NOMO-1 treated with DMSO at 0.1 percent for 48 hours (cell line): Measurements from ENCODE around the gene GTPBP8.

Source experiments
- DNase-seq: peaks from one replicate; lab custom pipeline; 2025; ENCODE audit not compliant: unreplicated experiment; lab: John Stamatoyannopoulos, UW

GTPBP8 gene

DNA sequence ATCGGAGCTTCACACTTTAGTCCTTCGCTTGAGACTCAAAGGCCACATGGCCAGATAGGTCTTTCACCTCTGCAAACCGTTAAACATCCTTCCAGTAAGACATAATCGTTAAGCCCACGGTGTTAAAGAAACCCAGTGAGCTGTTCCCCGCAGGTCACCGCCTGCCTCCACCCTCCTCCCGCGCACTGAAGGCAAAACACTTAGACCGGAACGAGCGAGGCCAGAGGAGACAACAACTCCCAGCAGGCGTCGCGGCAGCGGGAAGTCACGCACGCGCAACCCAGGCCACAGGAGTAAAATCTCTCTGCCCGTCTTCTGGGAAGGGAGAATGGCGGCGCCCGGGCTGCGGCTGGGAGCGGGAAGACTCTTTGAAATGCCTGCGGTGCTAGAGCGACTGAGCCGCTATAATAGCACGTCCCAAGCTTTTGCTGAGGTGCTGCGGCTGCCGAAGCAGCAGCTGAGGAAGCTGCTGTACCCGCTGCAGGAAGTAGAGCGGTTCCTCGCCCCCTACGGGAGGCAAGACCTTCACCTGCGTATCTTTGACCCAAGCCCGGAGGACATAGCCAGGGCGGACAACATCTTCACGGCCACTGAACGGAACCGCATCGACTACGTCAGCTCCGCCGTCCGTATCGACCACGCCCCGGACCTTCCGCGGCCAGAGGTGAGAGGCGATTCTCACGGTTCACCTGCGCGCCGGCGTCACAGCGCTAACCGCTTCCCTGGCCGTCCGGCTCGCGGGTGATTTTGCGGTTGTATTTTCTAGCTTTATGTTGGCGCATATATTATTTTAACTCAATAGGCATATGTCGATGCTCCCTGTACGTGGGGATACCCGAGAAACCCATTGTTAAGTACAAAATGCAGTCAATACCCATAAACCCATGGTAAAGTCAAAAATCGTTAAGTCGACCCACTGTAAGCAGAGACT, at the start of gene GTPBP8:
TSS of gene GTPBP8 (plus strand) at position 313 of the 931 bp plus-strand sequence. CDS start at position 329, 16 bp downstream.
- DNase-seq: peak; percentile 92

GRCh38 chr3:112948346-112948838, 42.4 kb upstream of the GTPBP8 start:
- no peak for DNase-seq

DNA sequence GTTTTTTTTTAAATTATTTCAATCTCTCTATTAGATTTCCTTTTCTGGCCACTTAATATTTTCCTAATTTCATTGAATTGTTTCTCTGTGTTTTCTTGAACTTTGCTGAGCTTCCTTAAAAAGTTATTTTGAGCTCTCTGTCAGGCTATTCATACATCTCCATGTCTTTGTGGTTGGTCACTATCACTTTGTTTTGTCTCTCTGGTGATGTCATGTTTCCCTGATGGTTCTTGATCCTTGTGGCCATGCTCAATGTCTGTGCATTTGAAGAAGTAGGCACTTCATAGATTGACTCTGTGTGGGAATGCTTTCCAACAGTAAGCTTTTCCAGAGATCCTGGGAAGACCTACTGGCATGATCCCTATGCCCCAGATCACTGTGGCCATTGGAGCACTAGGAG, 34.4 kb upstream of the GTPBP8 start:
- DNase-seq: no peak

DNA sequence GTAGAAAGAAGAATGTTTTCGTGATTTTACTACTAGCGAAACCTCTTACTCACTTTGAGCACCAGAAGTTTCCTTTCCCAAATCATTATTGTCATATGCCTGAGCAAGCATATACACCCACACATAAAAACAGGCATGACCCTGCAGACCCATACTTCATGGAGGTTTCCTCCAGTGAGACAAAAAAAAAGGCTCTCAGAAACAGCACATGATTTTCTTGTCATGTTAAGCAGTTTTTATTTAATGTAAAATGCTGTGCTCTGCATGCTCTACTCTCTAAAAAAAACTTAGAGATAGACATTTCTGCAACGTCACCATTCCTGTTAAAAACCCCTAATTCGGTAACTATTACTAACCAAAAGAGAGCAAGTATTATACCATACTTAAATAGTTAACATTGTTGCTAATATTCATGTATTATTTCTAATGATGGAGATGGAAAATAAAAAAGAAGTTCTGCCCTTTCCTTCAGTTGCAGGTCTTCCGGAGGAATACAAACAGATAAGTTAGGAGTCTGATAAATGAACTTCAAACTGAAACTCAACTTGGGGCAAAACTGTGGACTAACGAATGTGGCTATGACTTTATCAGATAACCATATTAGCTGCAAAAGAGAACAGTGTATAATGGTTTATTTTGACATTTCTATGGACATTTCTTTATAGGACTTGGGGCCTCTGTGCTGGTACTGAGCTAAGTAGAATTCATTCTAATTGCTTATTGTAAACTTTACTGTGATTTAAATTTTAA, 31.8 kb upstream of the GTPBP8 start:
- no peak for DNase-seq

- no peak for DNase-seq
These were observed 27.1 kb upstream of the GTPBP8 start for GRCh38 chr3:112963683-112964082.

GRCh38 chr3:112965656-112966055, 25.1 kb upstream of the GTPBP8 start:
- DNase-seq: peak; percentile 49

DNA sequence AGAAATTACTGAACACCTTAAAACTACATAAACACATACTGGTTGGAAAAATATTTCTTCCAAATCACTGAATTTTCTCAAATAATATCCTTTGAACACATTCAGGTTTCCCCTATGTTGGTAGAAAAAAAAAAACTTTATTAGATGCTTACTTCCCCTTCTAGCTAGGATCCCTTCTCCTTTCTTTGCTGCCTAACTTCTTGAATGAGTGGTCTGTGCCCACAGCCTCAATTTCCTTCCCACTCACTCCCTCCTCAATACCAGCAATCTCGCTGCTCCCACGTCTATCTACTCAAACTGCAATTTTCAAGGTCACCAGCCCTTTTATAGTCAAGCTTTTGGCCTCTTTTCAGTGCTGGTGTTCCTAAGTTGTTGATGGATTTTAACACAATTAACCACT, 24.2 kb upstream of the GTPBP8 start:
- peak; percentile 84 for DNase-seq

- no peak for DNase-seq
These were observed 23.4 kb upstream of the GTPBP8 start for GRCh38 chr3:112967425-112967824.

GRCh38 chr3:112967828-112968227, 23.0 kb upstream of the GTPBP8 start:
- DNase-seq: peak; percentile 87

DNA sequence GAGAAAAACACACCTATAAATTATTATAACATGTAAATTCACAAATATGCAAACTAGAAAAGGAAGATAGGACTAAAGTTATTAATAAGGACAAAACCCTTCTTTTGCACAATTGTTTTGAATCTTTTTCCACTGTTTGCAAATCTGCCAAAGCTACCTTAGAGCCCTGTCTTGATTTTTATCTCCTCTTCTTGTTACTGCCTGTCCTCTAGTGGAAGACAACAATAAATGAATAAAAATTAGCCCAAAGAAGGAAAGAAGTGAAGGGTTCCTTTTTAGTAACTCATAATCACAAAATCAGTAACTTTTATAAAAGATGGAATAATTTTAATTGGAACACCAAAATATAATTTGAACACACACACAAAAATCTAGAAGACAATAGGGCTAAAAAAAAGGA, 18.6 kb upstream of the GTPBP8 start:
- DNase-seq: no peak

DNA sequence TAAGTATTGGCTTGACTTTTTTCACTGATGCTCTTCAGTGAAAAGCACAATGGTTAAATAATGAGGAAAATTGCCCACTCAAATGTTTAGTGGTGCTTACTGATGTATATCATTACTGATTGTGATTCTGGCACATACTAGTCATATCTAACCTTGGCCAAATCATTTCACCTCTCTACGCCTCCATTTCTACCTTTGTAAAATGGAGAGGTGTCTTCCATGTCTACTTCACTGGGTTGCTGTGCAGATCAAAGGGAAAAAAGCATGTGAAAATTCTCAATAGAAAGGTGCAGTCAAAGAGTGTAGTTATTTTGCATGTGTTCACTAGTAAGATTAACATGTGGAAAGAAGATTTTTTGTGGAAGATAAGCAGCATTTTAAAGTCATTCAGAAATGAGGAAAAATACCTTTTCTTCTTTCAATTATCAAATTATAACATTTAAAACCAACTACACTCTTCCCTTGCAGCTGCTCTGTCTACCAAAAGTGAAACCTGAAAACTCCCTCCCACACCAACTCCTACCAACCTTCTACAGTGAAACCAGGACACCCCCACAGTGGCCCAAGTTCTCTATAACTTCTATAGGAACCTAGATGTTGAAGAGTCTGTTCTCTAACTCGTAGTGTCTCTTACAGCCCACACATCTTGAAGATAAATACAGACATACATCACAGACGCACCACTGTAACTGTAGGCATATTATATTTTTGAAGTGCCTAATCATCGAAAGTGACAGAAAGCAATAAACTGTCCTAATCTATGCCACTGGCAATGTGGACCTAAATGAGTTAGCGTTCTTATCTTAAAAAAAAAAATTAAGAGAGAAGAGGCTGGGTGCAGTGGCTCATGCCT, 17.2 kb upstream of the GTPBP8 start:
- peak; percentile 16 for DNase-seq

- no peak for DNase-seq
These were observed 16.6 kb upstream of the GTPBP8 start for GRCh38 chr3:112974178-112974517.

DNA sequence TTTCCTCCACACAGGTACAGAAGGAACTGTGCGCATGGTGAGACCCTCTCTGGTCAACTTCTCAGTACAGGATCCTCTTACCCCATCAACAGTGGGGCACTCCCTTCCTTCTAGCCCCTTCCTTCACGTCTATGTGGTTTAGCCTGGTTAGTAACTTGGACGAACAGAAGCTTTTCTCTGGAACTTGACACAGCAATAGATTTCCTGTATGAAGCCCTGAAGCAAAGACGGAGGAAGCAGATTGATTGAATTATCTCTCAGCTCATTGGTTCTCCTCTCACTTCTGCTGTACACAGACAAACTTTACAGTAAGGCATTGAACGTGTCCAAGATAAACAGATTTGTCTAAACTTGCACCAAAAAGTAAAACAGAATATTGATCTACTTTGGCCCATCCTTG, 15.9 kb upstream of the GTPBP8 start, which contains the start of gene CD200R1:
TSS of gene CD200R1 (minus strand) at position 210 of the 400 bp plus-strand sequence. CDS start 246 bp downstream, outside the sequence.
- DNase-seq: no peak

- no peak for DNase-seq
These were observed 14.8 kb upstream of the GTPBP8 start for GRCh38 chr3:112976001-112976400.

GRCh38 chr3:112976953-112977352, 13.8 kb upstream of the GTPBP8 start:
- DNase-seq: no peak

DNA sequence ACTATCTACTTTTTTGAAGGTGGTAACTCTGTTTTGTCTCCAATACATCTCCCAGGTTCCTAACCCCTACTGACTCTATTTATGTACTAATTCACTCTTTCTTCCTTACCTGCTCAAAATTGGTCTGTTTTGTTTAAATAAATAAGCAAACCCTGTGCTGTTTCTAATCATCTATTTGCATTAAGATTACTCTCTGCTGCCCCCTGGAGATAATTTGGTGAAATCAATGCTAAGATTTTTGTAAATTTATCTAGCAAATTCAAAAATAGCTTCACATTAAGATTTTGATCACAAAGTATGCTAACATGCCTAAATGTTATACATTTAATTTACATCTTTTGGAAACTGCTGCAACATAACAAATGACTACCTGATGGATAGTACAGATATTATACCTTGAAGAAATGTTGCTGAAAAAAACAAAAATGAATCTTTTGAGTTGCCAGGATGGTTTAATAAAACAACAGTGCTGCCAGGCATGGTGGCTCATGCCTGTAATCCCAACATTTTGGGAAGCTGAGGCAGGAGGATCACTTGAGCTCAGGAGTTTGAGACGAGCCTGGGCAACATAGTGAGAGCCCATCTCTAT, 11.4 kb upstream of the GTPBP8 start:
- DNase-seq: peak; percentile 45

- DNase-seq: no peak
These were observed 10.7 kb upstream of the GTPBP8 start for GRCh38 chr3:112980080-112980479.

DNA sequence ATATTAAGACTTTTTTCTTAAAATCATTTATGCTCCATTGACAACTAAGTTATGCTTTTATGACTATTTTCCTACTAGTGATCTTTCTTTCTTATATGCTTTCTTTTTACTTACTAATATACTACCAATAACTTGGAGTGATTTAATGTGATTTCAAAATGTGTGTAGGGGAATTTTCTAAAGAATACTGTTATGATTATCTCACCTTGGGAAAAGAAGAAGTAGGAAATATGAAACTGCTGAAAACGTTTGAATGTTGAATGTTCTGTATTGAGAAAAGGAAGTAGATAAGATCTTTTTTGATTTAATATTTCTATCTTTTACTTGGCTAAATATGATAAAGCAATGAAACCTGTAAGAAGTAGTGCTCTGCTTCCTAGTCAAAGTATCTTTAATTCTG, 8.1 kb upstream of the GTPBP8 start:
- DNase-seq: no peak

DNA sequence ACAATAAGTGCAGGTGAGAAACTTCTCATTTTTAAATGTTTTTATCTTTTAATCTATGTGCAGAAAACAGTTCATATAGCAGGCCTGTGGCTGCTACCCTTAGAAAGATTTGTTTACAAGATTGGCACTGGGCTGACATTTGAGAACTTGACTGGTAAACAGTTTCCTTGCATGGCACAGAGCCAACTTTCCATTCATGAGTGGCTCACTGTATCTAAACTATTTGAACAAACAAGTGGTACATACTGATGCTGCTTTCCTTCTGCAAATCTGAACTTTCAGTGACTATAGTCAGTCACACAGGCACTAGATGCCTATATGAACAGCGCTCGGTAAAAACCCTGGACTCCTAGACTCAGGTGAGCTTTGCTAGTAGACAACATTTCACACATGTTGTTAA, 6.3 kb upstream of the GTPBP8 start:
- no peak for DNase-seq

GRCh38 chr3:112987710-112988334, 3.0 kb upstream of the GTPBP8 start:
- no peak for DNase-seq
